Measurements from ENCODE around the gene SRPK1.

- TF ChIP-seq, protein P1, sequence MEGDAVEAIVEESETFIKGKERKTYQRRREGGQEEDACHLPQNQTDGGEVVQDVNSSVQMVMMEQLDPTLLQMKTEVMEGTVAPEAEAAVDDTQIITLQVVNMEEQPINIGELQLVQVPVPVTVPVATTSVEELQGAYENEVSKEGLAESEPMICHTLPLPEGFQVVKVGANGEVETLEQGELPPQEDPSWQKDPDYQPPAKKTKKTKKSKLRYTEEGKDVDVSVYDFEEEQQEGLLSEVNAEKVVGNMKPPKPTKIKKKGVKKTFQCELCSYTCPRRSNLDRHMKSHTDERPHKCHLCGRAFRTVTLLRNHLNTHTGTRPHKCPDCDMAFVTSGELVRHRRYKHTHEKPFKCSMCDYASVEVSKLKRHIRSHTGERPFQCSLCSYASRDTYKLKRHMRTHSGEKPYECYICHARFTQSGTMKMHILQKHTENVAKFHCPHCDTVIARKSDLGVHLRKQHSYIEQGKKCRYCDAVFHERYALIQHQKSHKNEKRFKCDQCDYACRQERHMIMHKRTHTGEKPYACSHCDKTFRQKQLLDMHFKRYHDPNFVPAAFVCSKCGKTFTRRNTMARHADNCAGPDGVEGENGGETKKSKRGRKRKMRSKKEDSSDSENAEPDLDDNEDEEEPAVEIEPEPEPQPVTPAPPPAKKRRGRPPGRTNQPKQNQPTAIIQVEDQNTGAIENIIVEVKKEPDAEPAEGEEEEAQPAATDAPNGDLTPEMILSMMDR (IDR thresholded peaks at IDR 0.05; ENCODE audit: low read length) = no peak
- TF ChIP-seq EZH2 (IDR thresholded peaks at IDR 0.05; ENCODE audit: borderline replicate concordance, low read length) = no peak
Measured at GRCh38 chr6:35907750-35908149, 13.1 kb downstream of the SRPK1 start.
